ENCODE data around the gene CACFD1.

Gene CACFD1

DNA sequence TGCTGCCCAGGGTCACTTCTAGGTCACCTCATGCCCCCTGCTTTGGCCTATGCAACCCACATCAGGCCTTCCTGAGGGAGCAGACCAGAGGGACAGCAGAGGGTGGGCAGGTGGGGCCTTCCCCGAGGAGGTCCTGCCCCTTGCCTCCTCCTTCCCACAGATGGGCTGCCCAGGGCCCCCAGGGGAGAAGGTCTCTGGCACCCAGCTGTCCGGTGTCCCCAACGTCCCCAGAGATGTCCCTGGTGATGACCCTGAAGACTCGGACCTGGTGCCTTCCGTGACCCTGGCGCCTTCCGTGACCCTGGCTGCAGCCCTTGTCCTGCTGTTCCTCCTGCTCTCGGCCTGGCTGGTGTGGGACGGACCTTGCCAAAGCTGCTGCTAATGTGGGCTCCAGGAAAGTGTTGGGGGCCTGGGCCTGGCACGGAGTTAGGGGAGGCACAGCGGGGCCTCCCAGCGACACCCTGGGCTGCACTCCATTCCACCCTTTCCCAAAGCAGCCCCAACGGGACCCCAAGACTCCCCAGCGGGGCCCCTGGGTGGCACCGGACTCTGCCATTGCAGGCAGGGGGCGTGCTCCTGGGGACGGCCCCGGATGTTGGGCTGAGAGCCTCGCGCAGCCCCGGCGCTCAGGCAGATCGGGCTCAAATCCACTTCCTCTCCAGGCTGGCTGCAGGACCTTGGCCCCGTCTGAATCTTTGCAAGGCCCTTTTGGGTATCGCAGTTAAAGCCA is 25.9 kb downstream of the CACFD1 start:
- no peak for DNase-seq

DNA sequence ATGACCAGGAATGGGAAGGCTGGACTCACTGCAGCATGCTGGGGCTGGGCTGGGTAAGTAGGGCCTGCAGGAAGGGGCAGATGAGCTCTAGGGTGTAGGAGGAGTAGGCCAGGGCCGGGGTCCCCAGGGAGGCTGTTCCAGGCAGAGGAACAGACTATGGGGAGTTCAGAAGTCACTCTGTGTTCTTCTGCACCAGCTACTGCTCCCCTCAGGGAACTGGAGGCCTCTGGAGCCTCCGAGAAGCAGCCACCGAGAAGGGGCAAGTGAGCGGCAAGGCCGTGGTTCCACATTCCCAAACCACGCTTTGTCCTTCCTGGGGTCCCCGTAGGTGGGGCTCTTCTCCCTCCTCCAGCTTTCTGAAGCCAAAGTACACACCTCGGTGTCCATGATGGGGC is 27.6 kb downstream of the CACFD1 start:
- no peak for DNase-seq

DNA sequence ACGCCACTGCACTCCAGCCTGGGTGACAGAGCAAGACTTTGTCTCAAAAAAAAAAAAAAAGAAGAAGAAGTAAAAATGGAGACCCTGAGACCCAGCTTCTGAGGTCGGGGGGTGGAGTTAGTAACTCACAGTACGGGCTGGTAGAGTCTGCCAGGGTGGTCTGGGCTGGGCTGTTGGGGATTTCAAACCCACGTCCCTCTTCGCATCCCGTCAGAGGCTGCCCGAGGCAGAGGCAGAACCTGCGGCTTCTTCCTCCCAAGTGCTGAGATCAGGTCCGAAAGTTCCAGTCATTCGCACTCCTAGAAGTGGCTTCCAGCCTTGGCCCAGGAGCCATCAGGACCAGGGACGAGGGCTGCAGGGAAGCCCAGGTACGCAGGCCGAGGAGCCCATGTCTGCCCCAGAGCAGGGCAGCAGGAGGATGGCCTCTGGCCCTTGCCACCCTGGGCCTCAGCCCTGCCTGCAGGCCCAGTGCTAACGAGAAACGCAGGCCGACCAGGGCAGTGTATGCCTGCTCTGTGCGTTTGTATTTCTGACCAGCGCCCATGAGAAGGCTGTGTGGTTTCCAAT is 29.0 kb downstream of the CACFD1 start:
- no peak for DNase-seq

DNA sequence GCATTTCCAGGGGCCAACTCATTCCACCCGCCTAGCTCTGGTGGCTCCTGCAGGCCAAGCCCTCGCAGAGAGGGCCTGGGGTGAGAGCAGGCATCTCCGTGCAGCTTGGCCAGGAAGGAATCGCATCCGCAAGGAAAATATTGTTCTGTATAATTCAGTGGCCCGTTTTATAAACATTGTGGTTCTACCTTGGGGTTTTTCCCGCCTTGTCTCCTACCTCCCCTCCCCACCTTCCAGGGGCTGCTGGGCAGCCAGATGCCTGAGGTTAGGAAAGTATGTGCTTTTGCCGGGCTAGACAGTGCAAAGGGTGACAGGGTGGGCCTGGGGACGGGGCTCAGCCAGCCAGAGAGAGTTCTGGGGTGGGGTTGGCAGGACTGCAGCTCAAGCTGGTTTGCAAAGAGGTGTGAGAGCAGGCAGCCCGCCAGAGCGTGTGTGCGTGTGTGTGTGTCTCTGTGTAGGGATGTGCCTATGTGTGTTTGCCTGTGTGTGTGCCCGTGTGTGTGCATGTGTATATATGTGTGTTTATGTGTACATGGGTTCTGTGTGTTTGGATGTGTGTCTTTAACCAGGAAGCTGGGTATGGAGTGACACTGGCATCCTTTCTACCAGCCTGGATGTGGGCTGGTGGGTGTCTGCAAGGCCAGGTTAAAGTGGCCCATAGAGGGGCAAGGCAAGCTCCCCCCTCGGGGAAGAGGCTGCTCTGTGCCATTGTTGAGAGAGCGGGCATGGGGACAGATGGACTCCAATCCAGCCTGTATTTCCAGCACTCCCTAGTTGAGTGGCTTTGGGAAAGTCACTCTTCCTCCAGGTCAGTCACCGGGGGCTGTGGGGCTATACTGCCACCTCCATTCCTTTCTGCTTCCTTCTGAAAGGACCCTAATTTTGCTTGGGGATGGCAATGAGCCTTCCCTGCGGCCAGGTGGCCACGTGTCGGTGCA is 29.7 kb downstream of the CACFD1 start:
- DNase-seq: no peak

DNA sequence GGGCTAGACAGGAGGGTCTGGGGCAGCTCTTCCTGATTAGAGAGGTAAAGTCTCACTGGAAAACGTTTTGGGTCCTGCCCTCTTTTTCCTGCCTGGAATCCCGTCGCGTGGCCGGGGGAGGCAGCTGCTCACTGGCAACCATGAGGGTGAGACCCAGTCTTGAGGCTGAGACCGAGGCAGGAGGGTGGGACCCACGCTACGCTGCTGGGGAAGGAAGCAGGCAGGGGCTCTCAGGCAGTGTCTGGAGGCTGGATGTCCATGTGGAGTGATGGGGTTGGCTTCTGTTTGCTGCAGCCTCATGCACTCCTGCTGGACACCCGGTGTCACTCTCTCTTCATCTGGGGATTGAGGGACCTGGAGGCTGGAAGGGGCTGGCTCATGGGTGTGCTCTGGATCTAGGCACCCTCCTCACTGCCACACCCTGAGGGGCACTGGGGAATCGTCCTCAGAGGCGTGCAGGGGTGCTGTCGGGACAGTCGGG is 30.5 kb downstream of the CACFD1 start:
- no peak for DNase-seq

DNA sequence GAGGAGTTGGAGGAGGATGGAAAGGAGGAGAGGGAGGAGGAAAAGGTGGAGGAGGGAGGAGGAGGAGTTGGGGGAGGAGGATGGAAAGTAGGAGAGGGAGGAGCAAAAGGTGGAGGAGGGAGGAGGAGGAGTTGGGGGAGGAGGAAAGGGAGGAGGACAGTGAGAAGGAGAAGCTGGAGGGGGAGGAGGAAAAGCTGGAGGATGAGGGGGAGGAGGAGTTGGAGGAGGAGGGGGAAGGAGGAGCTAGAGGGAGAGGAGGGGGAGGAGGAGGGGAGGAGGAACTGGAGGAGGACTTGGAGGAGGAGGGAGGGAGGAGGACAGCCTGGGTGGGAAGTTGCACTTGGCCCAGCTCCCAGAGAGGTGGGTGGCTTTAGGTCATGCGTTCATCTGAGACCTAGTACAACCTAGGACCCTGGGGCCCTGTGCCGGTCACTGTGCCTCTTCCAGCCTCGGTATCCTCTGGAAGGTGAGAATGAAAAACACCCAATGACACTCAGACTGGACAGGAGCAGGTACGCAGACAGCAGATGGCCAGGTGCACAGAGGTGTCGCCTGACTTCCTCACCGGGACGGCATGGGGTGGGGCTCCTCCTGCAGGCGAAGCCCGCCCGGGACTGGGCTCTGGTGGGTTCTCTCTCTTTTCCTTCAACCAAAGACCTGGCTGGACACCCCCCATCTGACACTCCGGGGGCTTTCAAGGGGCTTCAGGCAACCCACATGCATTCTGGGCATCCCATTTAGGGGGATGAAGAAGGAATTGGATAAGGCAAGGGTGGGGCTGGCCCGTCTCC is 31.3 kb downstream of the CACFD1 start:
- no peak for DNase-seq

DNA sequence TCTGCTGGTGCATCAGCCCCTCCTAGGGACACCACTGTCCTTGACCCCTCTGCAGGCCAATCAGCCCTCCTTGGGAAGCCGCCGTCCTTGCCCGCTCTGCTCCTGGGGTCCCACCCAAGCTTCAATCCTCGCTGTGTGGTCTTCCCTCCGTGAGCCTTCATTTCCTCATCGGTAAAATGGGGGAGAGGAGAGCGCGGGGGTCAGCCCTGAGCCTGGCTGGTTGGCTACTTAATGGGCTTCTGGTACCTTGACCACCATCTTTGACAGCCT is 31.8 kb downstream of the CACFD1 start:
- no peak for DNase-seq

DNA sequence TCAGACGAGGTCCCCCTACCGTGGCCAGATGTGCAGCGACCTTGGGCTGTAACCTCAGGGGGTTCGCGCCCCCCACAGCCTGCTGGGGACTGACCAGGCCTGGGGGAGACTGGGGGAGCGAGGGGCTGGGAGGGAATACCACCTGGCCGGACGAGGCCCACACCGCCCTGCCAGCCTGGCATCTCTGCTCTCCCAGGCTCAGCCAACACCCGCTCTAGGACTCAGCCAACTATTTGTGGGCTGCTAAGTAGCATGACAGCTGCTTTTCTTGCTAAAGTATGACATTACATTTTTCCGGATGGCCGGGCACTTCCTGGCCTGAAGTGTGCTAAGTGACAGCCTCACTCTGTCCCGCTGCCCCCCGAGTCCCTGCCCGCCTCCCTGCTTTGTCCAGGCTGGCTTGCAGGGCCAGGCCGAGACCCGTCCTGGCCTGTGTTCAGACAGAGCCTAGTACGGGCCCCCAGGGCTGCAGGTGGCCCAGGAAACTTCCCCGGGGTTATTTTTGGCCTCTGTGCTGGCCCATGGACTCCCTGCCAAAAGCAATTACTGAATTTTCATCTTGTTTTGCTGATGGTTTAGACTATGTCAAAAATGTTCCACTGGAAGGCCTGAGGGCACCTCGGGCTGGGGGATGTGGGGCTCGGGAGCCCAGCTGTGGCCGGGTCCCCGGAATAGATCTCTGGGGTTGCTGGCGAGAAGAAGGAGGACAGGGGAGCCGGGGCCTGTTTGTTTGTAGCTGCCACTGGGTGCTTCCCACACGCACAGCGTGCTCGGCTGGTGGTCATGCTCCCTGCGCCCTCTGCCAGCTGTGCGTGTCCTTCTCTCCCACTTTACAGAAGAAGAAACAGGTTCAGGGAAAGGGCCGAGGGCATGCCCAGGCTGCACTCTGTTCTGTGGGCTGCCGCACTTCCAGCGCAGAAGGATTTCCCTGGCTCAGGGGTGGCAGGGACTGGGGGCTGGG is 32.6 kb downstream of the CACFD1 start:
- no peak for DNase-seq

DNA sequence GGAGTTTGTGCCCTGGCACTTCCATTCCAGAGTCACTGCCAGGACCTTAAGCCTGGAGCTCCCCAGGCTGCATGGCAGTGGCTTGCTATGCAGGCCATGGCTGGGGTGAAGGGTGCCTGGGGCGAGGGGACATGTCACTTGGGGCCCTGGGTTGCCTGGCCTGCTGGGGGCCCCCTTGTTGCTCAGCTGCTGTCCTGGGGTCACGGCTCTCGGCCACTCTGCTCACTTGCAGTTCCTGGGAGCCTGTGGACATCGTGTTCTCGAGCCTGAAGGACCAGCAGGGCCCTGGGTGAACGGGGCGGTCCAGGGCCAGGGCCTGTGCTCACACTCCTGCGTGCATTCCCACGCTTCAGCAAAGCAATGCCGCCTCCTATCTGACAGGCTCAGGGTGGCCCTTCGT is 33.6 kb downstream of the CACFD1 start:
- no peak for DNase-seq

DNA sequence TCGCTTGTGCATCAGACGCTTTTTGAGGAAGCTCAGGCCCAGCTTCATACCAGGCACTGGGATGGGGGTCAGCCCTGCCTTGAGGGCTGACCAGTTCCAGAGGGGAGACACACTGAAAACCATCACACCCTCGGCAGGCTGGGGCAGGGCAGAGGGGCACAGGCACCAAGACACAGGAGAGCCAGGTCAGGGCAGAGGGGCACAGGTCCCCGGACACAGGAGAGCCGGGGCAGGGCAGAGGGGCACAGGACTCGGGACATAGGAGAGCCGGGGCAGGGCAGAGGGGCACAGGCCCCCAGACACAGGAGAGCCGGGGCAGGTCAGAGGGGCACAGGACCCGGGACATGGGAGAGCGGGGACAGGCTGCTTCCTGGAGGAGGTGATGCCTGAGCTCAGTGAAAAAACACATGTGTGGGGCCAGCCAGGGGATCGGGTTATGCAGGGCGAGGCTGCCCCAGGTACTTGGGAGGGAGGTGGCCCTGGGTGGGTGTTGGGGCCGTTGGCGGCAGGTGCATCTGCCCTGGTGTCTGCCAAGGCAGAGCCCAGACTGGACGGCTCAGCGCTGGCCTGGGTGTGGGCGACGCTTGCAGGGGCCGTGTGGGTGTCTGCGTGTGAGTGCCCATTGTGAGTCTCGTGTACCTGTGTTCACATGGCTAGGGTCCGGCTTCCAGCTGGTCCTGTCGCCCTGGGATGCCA is 34.2 kb downstream of the CACFD1 start:
- no peak for DNase-seq

DNA sequence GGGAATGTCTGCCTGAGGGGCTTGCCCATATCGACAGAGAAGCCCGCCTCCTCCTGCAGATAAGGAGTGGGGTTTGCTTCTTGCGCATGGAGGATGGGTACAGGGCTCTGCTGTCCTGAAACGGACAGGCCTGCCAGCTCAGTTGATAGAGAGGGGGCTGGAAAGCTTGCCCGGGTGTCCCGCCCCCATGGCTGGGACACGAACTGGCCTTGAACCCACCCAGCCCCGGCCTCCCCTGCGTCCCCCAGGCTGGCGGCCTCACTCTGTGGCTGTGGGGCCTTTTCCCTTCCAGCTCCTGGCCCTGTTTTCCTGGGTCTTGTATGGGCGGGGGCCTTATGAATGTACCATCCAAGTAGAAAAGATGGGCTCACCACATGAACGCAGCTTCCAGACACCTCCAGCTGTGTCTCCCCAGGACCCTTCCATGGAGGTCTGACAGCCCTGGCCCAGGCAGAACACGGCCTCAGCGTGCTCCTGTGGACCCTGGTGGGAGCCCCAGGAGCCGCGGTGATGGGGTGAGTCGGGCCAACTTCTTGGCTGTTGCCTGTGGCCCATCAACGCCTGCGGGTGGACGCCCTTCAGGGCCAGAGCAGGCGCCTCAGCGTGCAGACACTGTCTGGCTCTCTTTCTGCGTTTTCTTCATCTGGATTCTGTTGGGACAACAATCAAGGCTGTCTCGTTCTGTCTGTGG is 35.0 kb downstream of the CACFD1 start:
- DNase-seq: no peak

DNA sequence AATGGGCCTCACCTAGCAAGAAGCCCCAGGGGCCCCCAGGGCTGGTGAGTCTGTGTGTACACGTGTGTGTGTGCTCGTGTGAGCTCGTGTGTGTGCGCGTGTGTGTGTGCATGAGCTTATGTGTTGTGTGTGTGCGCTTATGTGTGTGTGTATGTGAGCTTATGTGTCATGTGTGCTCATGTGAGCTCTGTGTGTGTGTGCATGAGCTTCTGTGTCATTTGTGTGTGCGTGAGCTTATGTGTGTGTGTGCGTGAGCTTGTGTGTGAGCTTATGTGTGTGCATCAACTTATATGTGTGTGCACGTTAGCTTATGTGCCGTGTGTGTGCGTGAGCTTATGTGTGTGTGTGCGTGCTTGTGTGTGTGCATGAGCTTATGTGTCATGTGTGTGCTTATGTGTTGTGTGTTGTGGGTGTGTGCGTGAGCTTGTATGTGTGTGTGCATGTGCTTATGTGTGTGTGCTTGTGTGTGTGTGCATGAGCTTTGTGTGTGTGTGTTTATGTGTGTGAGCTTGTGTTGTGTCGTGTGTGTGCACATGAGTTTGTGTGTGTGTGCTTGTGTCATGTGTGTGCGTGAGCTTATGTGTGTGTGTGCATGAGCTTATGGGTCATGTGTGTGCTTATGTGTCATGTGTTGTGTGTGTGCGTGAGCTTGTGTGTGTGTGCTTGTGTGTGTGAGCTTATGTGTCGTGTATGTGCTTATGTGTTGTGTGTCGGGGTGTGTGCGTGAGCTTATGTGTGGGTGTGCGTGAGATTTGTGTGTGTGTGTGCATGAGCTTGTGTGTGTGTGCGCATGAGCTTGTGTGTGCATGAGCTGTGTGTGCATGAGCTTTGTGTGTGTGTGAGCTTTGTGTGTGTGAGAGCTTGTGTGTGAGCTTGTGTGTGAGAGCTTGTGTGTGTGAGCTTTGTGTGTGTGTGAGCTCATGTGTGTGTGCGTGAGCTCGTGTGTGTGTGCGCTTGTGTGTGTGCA is 35.8 kb downstream of the CACFD1 start:
- DNase-seq: no peak

DNA sequence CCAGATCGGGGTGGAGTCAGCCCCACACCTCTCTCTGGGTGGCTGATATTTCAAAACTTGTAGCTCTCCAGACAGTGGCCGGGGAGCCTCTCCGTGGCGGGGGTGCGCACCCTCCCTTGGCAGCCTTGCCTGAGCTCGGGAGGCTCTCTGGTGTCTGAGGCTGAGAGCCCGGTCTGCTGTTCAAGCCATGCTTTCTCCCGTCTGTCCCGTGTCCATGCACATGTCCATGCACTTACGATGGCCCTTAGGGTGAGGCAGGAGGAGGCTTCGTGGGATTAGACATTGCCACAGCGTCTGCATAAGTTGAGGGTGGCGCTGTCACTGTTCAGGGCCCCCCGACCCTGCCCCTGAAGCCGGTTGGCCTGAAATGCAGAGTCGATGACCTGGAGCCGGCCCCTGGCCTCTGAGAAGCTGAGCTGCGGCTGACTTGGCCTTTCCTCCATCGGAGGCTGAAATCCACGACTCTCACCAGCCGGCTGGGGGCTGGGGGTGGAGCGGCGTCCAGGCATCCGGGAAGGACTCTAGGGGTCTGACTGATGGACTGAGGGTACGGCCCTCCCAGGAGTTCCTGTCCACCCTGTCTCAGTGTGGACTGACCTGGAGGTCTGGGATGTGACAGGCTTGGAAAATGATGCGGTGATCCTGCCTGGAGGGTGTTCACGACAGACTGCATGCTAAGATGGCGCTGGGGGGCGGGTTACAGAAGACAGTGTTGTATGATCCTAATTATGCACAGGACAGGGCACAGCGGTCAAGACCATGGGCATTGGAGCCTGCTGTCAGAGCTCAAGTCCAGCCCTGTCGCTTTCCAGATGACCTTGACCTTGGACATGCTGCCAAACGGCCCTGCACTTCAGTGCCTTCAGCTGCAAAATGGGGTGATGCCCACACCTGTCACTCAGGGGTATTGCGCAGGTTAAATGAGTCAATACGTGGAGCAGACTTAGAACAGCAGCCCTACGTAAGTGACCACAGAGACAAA is 37.4 kb downstream of the CACFD1 start:
- DNase-seq: no peak

DNA sequence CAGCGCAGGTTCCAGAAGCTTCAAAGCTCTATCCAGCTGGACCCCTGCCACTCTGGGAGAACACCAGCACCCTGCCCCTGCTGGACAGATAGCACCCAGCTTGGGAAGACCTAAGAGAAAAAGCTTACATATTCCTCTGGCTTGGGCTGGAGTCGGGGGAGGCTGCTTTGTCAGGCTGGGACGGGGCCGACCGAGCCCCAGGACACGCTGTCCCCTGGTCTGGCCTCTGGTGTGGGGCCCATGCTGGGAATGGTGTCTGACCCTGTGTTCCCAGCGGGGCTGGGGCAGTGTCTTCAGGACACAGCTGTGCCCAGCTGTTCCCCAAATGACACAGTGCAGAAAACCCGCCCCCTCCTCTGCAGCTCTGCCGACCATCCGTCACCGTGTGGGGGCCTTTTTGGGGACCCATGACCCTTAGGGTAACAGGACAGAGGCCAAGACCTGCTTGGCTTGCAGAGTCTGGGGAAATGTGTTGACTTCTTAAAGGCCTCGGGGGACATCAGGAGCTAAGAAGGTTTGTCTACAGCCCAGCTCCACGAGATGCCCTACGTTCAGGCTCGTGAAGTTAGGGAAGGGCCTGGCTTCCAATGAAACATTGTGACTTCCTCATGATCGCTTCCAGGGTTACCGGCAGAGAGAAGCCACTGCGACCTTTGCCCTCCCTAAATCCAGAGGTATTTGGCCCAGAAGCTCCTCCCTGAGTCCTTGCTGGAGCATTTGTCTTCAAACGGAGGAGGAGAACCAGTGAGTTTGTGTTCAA is 39.5 kb downstream of the CACFD1 start:
- no peak for DNase-seq

DNA sequence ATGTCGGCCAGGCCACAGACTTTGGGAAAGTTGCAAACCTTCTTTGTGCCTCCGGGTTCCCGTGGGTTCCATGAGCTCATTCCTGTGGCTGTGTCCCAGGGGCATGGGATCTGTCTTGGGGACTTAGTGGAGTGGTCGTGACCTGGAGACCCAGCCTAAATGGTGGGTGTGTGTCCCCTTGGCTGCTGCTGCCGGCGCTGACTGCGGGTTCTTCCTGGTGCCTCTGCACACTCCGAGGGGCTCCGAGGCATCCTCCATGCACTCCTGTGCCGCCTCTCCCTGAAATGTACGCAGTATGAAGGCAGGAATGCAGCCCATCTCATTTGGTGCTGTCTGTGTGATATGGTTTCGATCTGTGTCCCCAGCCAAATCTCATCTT is 40.1 kb downstream of the CACFD1 start:
- no peak for DNase-seq

DNA sequence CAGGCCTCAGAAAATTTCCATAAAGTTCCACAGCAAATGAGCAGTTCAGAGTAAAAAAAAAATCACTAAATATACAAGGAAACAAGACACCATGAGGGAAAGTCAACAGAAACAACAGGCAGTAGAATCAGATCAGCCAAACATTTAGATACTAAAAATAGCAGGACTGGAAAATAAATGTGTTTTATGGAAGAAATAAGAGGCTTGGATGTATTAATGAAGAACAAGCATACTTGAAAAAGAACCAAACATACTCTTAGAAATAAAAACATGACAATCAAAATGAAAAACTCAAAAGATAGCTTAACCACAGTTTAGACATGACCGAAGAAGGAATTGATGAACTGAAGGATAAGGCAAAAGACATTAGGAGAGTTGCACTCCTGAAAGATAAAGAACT is 42.3 kb downstream of the CACFD1 start:
- DNase-seq: no peak

DNA sequence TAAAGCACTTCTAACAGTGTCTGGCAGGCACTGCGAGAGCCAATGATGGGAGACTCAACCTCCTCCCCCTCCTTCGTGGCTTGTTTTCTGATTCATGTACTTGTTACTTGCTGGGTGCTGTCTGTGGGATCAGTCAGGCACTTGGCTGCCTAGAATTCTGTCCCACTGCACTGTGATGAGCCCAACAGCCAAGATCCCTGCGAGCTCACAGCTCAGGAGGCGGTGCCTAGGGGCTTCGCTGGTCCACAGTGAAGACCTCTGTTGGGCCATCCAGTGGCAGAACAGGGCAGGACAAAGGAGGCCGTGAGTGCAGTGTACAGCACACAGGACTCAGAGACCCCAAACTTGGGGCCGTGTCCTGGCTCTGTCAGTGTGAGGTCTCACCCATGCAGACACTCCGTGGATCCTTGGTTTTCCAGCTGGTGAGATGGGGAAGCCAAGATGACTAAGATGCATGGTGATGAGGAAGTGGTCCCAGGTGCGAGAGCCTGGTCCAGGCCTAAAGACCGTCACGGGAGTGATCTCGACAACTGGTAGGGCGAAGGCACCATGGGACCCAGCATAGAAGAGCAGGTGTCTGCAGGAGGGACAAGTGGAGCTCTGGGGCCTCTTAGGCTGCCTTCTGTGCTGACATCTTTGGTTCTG is 45.5 kb downstream of the CACFD1 start:
- DNase-seq: no peak
